SK-N-SH (cell line): ENCODE data around the gene IGLON5. TPM values are rescaled to one million over a fixed set of nuclear protein-coding genes. Genes with fewer than 3 reads are reported as not detected.

Experiments
- CTCF ChIA-PET: fragments of 300-600, 350-600 bp; formaldehyde crosslinking; extraction: SDS; loops from one replicate; lab custom pipeline; 2021; lab: Yijun Ruan, JAX
- POLR2A ChIA-PET: fragments of 350-600 bp; sonication (Branson Sonifier 250); formaldehyde crosslinking; extraction: SDS; loops from one replicate; lab custom pipeline; 2020; ENCODE audit warnings: antibody characterized with exemption, inconsistent platforms; lab: Yijun Ruan, JAX
- DNase-seq: peaks from one replicate; pipeline ENCODE4 v3.0.0; 2012
- H2AFZ ChIP-seq: fragments of 200-600 bp; sonication (generic); 2 replicates; pipeline ENCODE4 v1.8.1; 2016; ENCODE audit warnings: antibody characterized with exemption, mild to moderate bottlenecking, low read depth
- H3F3A ChIP-seq: fragments of 200-600 bp; sonication (generic); replicated peaks from 2 replicates; pipeline ENCODE3; 2016; ENCODE audit warnings: antibody characterized with exemption, mild to moderate bottlenecking; ENCODE audit not compliant: insufficient read depth
- H3K27ac ChIP-seq, 2 experiments: fragments of 200-500 bp in 1 of 2; fragments of 200-600 bp in 1 of 2; sonication (Bioruptor generic) in 1 of 2; sonication (generic), shearing (Covaris generic) in 1 of 2; 2 replicates each; pipeline versions ENCODE4 v1.5.1 to v1.6.1; 2014 to 2016; ENCODE audit warnings: low read depth in 2 of 2, inconsistent platforms in 1 of 2, low read length in 1 of 2, mild to moderate bottlenecking in 1 of 2, mixed read lengths in 1 of 2
- H3K27me3 ChIP-seq: fragments of 200-600 bp; sonication (generic), shearing (Covaris generic); 2 replicates; pipeline ENCODE4 v1.6.1; 2016; ENCODE audit warnings: mixed run types; ENCODE audit not compliant: insufficient read depth
- H3K36me3 ChIP-seq, 2 experiments: fragments of 200-500 bp in 1 of 2; fragments of 200-600 bp in 1 of 2; sonication (Bioruptor generic) in 1 of 2; sonication (generic) in 1 of 2; replicated peaks in 1 of 2; 2 replicates each; pipeline versions ENCODE3 to v1.5.1; 2014 to 2016; ENCODE audit warnings: low read length in 1 of 2, mild to moderate bottlenecking in 1 of 2; ENCODE audit not compliant: insufficient read depth in 2 of 2, control insufficient read depth in 1 of 2
- H3K4me1 ChIP-seq, 2 experiments: fragments of 200-500 bp in 1 of 2; fragments of 200-600 bp in 1 of 2; sonication (Bioruptor generic) in 1 of 2; sonication (generic), shearing (Covaris generic) in 1 of 2; 2 replicates each; pipeline versions ENCODE4 v1.5.1 to v1.6.1; 2014 to 2016; ENCODE audit warnings: low read depth in 1 of 2, low read length in 1 of 2, mixed run types in 1 of 2; ENCODE audit not compliant: insufficient read depth in 2 of 2, control insufficient read depth in 1 of 2
- H3K4me2 ChIP-seq: fragments of 200-600 bp; sonication (generic), shearing (Covaris generic); 2 replicates; pipeline ENCODE4 v1.6.1; 2017; ENCODE audit warnings: mixed run types
- H3K4me3 ChIP-seq, 2 experiments: fragments of 200-500 bp in 1 of 2; fragments of 200-600 bp in 1 of 2; sonication (Bioruptor generic) in 1 of 2; sonication (generic), shearing (Covaris generic) in 1 of 2; 2 replicates each; pipeline versions ENCODE4 v1.5.1 to v1.8.1; 2014 to 2016; ENCODE audit warnings: low read depth in 2 of 2, inconsistent platforms in 1 of 2, low read length in 1 of 2, mild to moderate bottlenecking in 1 of 2, mixed read lengths in 1 of 2, moderate library complexity in 1 of 2
- H3K79me2 ChIP-seq: fragments of 200-600 bp; sonication (generic); 2 replicates; pipeline ENCODE4 v1.8.1; 2017; ENCODE audit warnings: mild to moderate bottlenecking; ENCODE audit not compliant: insufficient read depth
- H3K9ac ChIP-seq: fragments of 200-600 bp; sonication (generic); 2 replicates; pipeline ENCODE4 v1.6.1; 2017; ENCODE audit warnings: mixed run types
- H3K9me2 ChIP-seq: fragments of 200-600 bp; sonication (generic); 2 replicates; pipeline ENCODE4 v1.6.1; 2017; ENCODE audit warnings: mixed run types
- H3K9me3 ChIP-seq: fragments of 200-600 bp; sonication (generic); 2 replicates; pipeline ENCODE4 v1.6.1; 2017; ENCODE audit warnings: mixed run types, mild to moderate bottlenecking, moderate library complexity
- H4K20me1 ChIP-seq: fragments of 200-600 bp; sonication (generic); 2 replicates; pipeline ENCODE4 v1.6.1; 2017; ENCODE audit warnings: mild to moderate bottlenecking, mixed run types; ENCODE audit not compliant: insufficient read depth
- ELF1 ChIP-seq: IDR thresholded peaks from 2 replicates; pipeline ENCODE4 v1.4.0; 2012
- FOXJ3 ChIP-seq: sonication (generic); formaldehyde crosslinking; IDR thresholded peaks from 2 replicates; pipeline ENCODE4 v1.5.1; 2020; ENCODE audit warnings: mild to moderate bottlenecking, missing genetic modification reagents
- FOXM1 ChIP-seq: IDR thresholded peaks from 2 replicates; pipeline ENCODE4 v1.4.0; 2012; ENCODE audit warnings: low read depth, mild to moderate bottlenecking
- MEF2A ChIP-seq: IDR thresholded peaks from 2 replicates; pipeline ENCODE4 v1.4.0; 2012; ENCODE audit warnings: low read depth, borderline replicate concordance
- MXI1 ChIP-seq: IDR thresholded peaks from 2 replicates; pipeline ENCODE4 v1.6.1; 2012; ENCODE audit warnings: mild to moderate bottlenecking, low read depth, low read length, improper control_type of control experiment
- NFIC ChIP-seq: IDR thresholded peaks from 2 replicates; pipeline ENCODE4 v1.4.0; 2012; ENCODE audit warnings: borderline replicate concordance
- NRF1 ChIP-seq: IDR thresholded peaks from 2 replicates; pipeline ENCODE4 v1.6.1; 2012; ENCODE audit warnings: low read depth, mild to moderate bottlenecking, low read length
- POLR2AphosphoS5 ChIP-seq: IDR thresholded peaks from 2 replicates; pipeline ENCODE4 v1.6.1; 2012; ENCODE audit warnings: low read depth, low read length
- RXRA ChIP-seq: IDR thresholded peaks from 2 replicates; pipeline ENCODE4 v1.4.0; 2012; ENCODE audit warnings: low read depth, mild to moderate bottlenecking, borderline replicate concordance
- TCF12 ChIP-seq: IDR thresholded peaks from 2 replicates; pipeline ENCODE4 v1.4.0; 2012
- WGBS: methylation state at CpG from one replicate; pipeline ENCODE4 v1.1.6; 2017; ENCODE audit warnings: low lambda C conversion rate; 5-methylcytosine and 5-hydroxymethylcytosine counted together
- polyA plus RNA-seq, 3 experiments: library from polyadenylated mRNA; depleted of rRNA; stranded (reverse); fragments of >200 nt; gene quantifications; 2 replicates each; pipeline ENCODE4 v1.2.3, GENCODE V29; 2012
- TF ChIP-seq, protein P1 (sequence below): fragments of 150-350 bp; IDR thresholded peaks from 2 replicates; pipeline ENCODE4 v1.6.1; 2016; ENCODE audit warnings: mild to moderate bottlenecking, low read depth, low read length
- TF ChIP-seq, protein P2 (sequence below): IDR thresholded peaks from 2 replicates; pipeline ENCODE4 v1.4.0; 2012; ENCODE audit warnings: low read depth, borderline replicate concordance
- TF ChIP-seq, protein P3 (sequence below): fragments of 150-350 bp; IDR thresholded peaks from 2 replicates; pipeline ENCODE4 v1.6.1; 2017; ENCODE audit warnings: antibody characterized with exemption, low read length, low read depth, borderline replicate concordance

IGLON5 gene
- polyA plus RNA-seq, 1 of the 3 experiments (the other 2 are of a cell fraction) = 0.36 TPM

DNA sequence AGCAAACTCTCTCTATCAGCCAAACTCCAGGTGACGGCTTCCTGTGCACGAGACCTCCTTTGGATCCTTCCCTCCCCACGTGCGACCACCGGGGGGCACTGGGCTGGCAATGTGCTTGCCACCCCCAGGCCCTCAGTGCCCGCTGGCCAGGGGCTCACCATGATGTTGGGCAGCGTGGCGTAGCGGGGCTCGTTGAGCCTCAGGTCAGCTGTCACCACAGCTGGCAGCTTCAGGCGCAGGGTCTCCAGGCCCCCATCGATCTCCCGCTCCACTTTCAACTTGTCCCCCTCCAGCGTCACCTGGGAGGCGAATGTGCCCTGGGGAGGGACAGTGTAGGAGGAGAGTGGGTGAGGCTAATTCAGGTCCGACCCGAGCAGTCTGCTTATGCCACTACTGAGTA lies 35.3 kb downstream of the IGLON5 start:
- Histone ChIP-seq H3K9me3 (no peaks in the 10 kb centered on the region), H3F3A (no peaks in the 10 kb centered on the region), H3K79me2 (no peaks in the 10 kb centered on the region), H3K4me3 (no peak overlapping the region), H3K9me2 (no peaks in the 10 kb centered on the region), H3K27ac (no peak overlapping the region), H3K36me3 (no peaks in the 10 kb centered on the region), H3K4me1 (no peaks in the 10 kb centered on the region), H3K27me3 (no peaks in the 10 kb centered on the region), H2AFZ (no peak overlapping the region), H3K4me2 (no peak overlapping the region), H3K9ac (no peak overlapping the region), H4K20me1 (no peaks in the 10 kb centered on the region)
- DNase-seq = no peak
- TF ChIP-seq POLR2AphosphoS5 = no peak
- no peak for TF ChIP-seq NFIC
- TF ChIP-seq, protein P1, sequence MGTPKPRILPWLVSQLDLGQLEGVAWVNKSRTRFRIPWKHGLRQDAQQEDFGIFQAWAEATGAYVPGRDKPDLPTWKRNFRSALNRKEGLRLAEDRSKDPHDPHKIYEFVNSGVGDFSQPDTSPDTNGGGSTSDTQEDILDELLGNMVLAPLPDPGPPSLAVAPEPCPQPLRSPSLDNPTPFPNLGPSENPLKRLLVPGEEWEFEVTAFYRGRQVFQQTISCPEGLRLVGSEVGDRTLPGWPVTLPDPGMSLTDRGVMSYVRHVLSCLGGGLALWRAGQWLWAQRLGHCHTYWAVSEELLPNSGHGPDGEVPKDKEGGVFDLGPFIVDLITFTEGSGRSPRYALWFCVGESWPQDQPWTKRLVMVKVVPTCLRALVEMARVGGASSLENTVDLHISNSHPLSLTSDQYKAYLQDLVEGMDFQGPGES = no peak
- TF ChIP-seq RXRA = no peak
- no peak for TF ChIP-seq MEF2A
- TF ChIP-seq, protein P2, sequence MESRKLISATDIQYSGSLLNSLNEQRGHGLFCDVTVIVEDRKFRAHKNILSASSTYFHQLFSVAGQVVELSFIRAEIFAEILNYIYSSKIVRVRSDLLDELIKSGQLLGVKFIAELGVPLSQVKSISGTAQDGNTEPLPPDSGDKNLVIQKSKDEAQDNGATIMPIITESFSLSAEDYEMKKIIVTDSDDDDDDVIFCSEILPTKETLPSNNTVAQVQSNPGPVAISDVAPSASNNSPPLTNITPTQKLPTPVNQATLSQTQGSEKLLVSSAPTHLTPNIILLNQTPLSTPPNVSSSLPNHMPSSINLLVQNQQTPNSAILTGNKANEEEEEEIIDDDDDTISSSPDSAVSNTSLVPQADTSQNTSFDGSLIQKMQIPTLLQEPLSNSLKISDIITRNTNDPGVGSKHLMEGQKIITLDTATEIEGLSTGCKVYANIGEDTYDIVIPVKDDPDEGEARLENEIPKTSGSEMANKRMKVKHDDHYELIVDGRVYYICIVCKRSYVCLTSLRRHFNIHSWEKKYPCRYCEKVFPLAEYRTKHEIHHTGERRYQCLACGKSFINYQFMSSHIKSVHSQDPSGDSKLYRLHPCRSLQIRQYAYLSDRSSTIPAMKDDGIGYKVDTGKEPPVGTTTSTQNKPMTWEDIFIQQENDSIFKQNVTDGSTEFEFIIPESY = no peak
- no peak for TF ChIP-seq TCF12
- TF ChIP-seq MXI1 = no peak
- ChIA-PET CTCF (no interaction called here), POLR2A (no interaction called here)
- 98% methylated on average over 15 of the region's 17 CpGs for WGBS

DNA sequence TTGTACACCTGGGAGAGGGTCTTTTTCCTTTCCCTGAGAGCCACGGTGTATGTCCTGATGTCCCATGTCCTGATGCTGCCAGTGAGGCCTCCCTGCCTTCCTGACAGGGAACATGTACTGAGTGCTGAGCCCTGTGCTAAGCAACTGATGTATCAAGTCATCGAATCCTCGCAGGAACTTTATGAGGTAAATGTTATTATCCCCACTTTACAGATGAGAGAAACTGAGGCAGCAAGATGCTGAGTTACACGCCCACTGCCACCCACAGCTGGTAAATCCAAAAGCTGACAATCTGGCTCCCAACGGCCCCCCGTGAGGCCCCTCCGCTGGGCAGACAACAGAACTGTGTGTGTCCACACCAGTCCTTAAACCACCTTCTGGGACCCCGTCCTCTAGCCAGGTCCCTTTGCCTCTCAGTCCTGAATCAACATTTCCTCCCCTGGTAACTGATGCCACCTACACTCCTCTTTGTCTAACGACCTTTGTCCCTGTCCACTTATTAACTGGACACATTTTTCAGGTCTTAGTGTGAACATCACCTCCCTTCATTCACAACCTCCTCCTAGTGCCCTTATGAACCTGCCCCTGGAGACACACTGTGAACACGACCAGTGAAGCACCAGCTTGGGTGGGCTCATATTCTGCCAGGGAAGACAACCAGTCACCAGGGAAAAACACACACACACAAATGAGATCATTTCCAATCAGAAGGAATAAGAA lies 35.9 kb downstream of the IGLON5 start:
- H3K4me3 ChIP-seq = no peak overlapping the region
- no peaks in the 10 kb centered on the region for H3K4me1 ChIP-seq
- 80% methylated on average over 10 of the region's 10 CpGs for WGBS
- H4K20me1 ChIP-seq = no peaks in the 10 kb centered on the region
- no peaks in the 10 kb centered on the region for H3K79me2 ChIP-seq
- POLR2A ChIA-PET = no interaction called here
- H2AFZ ChIP-seq = no peak overlapping the region
- H3K9me2 ChIP-seq = no peaks in the 10 kb centered on the region
- no peak overlapping the region for H3K9ac ChIP-seq
- no peaks in the 10 kb centered on the region for H3F3A ChIP-seq
- no peaks in the 10 kb centered on the region for H3K27me3 ChIP-seq
- DNase-seq = no peak
- TF ChIP-seq ELF1 (no peak), NRF1 (no peak), FOXM1 (no peak), FOXJ3 (CRISPR knock-in tag) (no peak), TCF12 (no peak), NFIC (no peak)
- TF ChIP-seq, protein P2 = no peak
- TF ChIP-seq, protein P3, sequence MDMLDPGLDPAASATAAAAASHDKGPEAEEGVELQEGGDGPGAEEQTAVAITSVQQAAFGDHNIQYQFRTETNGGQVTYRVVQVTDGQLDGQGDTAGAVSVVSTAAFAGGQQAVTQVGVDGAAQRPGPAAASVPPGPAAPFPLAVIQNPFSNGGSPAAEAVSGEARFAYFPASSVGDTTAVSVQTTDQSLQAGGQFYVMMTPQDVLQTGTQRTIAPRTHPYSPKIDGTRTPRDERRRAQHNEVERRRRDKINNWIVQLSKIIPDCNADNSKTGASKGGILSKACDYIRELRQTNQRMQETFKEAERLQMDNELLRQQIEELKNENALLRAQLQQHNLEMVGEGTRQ = no peak
- TF ChIP-seq, all 33 proteins: peak for 0
- CTCF ChIA-PET = interaction anchor here (0.7 to 1.2 kb wide), 2 partner anchors 9 to 74 kb away, joined by 3 read pairs; no protein-coding TSS in a partner anchor
- H3K9me3 ChIP-seq = no peaks in the 10 kb centered on the region
- no peaks in the 10 kb centered on the region for H3K36me3 ChIP-seq
- H3K27ac ChIP-seq = no peak overlapping the region
- no peak overlapping the region for H3K4me2 ChIP-seq
